GM23338 (cell line): ENCODE data around the gene MGLL. TPM values are rescaled to one million over a fixed set of nuclear protein-coding genes. Genes with fewer than 3 reads are reported as not detected.

Experiments used
- ATAC-seq: fragments of 200-7000 bp; cut with Tn5 transposase; 3 replicates; pipeline ENCODE4 v1.9.1; 2020
- DNase-seq: peaks from one replicate; pipeline ENCODE4 v3.0.0-alpha.2; 2015; ENCODE audit warnings: low spot score
- H2AFZ ChIP-seq: fragments of 200-600 bp; sonication (generic); 2 replicates; pipeline ENCODE4 v1.8.0; 2016; ENCODE audit warnings: antibody characterized with exemption, mild to moderate bottlenecking, moderate library complexity
- H3F3A ChIP-seq: fragments of 200-600 bp; sonication (generic); replicated peaks from 2 replicates; pipeline ENCODE4 v1.8.0; 2017; ENCODE audit warnings: antibody characterized with exemption, mixed run types, low read depth
- H3K27ac ChIP-seq: fragments of 200-600 bp; sonication (generic); 2 replicates; pipeline ENCODE4 v1.6.1; 2016; ENCODE audit warnings: low read depth
- H3K27me3 ChIP-seq: fragments of 200-600 bp; sonication (generic); 2 replicates; pipeline ENCODE4 v1.8.0; 2016; ENCODE audit warnings: mild to moderate bottlenecking, mixed run types, moderate library complexity; ENCODE audit not compliant: insufficient read depth
- H3K36me3 ChIP-seq: fragments of 200-600 bp; sonication (generic); 2 replicates; pipeline ENCODE4 v1.8.0; 2016; ENCODE audit warnings: mild to moderate bottlenecking; ENCODE audit not compliant: insufficient read depth
- H3K4me1 ChIP-seq: fragments of 200-600 bp; sonication (generic); 2 replicates; pipeline ENCODE4 v1.8.0; 2016; ENCODE audit warnings: mild to moderate bottlenecking, moderate library complexity; ENCODE audit not compliant: insufficient read depth
- H3K4me2 ChIP-seq: fragments of 200-600 bp; sonication (generic); 2 replicates; pipeline ENCODE4 v1.7.1; 2017; ENCODE audit warnings: mixed run types
- H3K4me3 ChIP-seq: fragments of 200-600 bp; sonication (generic); 2 replicates; pipeline ENCODE4 v1.6.1; 2016; ENCODE audit warnings: mixed run types
- H3K79me2 ChIP-seq: fragments of 200-600 bp; sonication (generic); replicated peaks from 2 replicates; pipeline ENCODE4 v1.8.0; 2017; ENCODE audit warnings: mild to moderate bottlenecking; ENCODE audit not compliant: insufficient read depth
- H3K9me2 ChIP-seq: fragments of 200-600 bp; sonication (generic); 2 replicates; pipeline ENCODE4 v1.8.0; 2017; ENCODE audit not compliant: insufficient read depth
- H4K20me1 ChIP-seq: fragments of 200-600 bp; sonication (generic); replicated peaks from 2 replicates; pipeline ENCODE4 v1.8.0; 2017; ENCODE audit warnings: mild to moderate bottlenecking; ENCODE audit not compliant: insufficient read depth
- H3K27ac Mint-ChIP-seq: 2 replicates; pipeline ENCODE4 v1.8.0; 2020; ENCODE audit warnings: inconsistent platforms, mild to moderate bottlenecking, moderate library complexity, mixed read lengths
- H3K27me3 Mint-ChIP-seq: 3 replicates; pipeline ENCODE4 v1.8.0; 2022; ENCODE audit warnings: low read depth, mild to moderate bottlenecking, moderate library complexity, mixed read lengths, inconsistent platforms; ENCODE audit not compliant: insufficient read depth, poor library complexity
- H3K36me3 Mint-ChIP-seq: 3 replicates; pipeline ENCODE4 v1.8.0; 2021; ENCODE audit warnings: low read depth, mild to moderate bottlenecking, inconsistent platforms, moderate library complexity, mixed read lengths
- H3K4me1 Mint-ChIP-seq: 3 replicates; pipeline ENCODE4 v1.8.0; 2020; ENCODE audit warnings: mild to moderate bottlenecking, inconsistent platforms, mixed read lengths
- H3K4me3 Mint-ChIP-seq: 3 replicates; pipeline ENCODE4 v1.8.0; 2021; ENCODE audit warnings: moderate library complexity, mild to moderate bottlenecking, inconsistent platforms, mixed read lengths
- H3K9me3 Mint-ChIP-seq: 3 replicates; pipeline ENCODE4 v1.8.0; 2020; ENCODE audit warnings: moderate library complexity, mild to moderate bottlenecking, inconsistent platforms, mixed read lengths
- CREB1 ChIP-seq: fragments of 250-450 bp; sonication (Bioruptor Pico); IDR thresholded peaks from 2 replicates; pipeline ENCODE4 v1.5.0; 2020; ENCODE audit warnings: low read depth, mild to moderate bottlenecking, moderate library complexity
- CTCF ChIP-seq, 2 experiments: fragments of 200-600 bp in 1 of 2; sonication (generic) in 1 of 2; conservative IDR thresholded peaks; 2 replicates each; pipeline versions ENCODE4 v1.5.1 to v1.6.1; 2016 to 2017; ENCODE audit warnings: antibody characterized with exemption in 2 of 2, low read depth in 2 of 2, mild to moderate bottlenecking in 2 of 2, moderate library complexity in 1 of 2
- ETS1 ChIP-seq: IDR thresholded peaks from 2 replicates; pipeline ENCODE4 v1.6.1; 2016; ENCODE audit warnings: antibody characterized with exemption
- EZH2 ChIP-seq: fragments of 200-600 bp; sonication (generic); IDR thresholded peaks from one replicate; pipeline ENCODE4 v1.8.0; 2017; ENCODE audit warnings: antibody characterized with exemption, mild to moderate bottlenecking, low read depth; ENCODE audit not compliant: unreplicated experiment
- EZH2phosphoT487 ChIP-seq: fragments of 200-600 bp; sonication (generic); IDR thresholded peaks from one replicate; pipeline ENCODE4 v1.8.1; 2018; ENCODE audit warnings: antibody characterized with exemption; ENCODE audit not compliant: unreplicated experiment
- JUNB ChIP-seq: IDR thresholded peaks from one replicate; pipeline ENCODE4 v1.6.1; 2016; ENCODE audit warnings: antibody characterized with exemption; ENCODE audit not compliant: unreplicated experiment
- NANOG ChIP-seq: IDR thresholded peaks from 2 replicates; pipeline ENCODE4 v1.6.1; 2016; ENCODE audit warnings: antibody characterized with exemption, borderline replicate concordance
- REST ChIP-seq: IDR thresholded peaks from one replicate; pipeline ENCODE4 v1.6.1; 2018; ENCODE audit warnings: antibody characterized with exemption; ENCODE audit not compliant: unreplicated experiment
- STAT1 ChIP-seq: IDR thresholded peaks from one replicate; pipeline ENCODE4 v1.6.1; 2016; ENCODE audit warnings: antibody characterized with exemption; ENCODE audit not compliant: unreplicated experiment
- ZNF114 ChIP-seq: fragments of 250-450 bp; sonication (Bioruptor Pico); IDR thresholded peaks from 2 replicates; pipeline ENCODE4 v1.5.0; 2020; ENCODE audit warnings: mild to moderate bottlenecking, moderate library complexity
- ZNF331 ChIP-seq: fragments of 250-450 bp; sonication (Bioruptor Pico); IDR thresholded peaks from 2 replicates; pipeline ENCODE4 v1.5.0; 2020; ENCODE audit warnings: low read depth, mild to moderate bottlenecking, moderate library complexity
- polyA plus RNA-seq: library from polyadenylated mRNA; unstranded; fragments of >200 nt; fragmentation: Nextera tagmentation; extraction: Ambion mirVana; gene quantifications from 2 replicates; pipeline ENCODE4 v1.2.1, GENCODE V29; 2016
- total RNA-seq: library from RNA; depleted of rRNA; stranded (reverse); fragments of >200 nt; shearing (Covaris generic); gene quantifications from 2 replicates; pipeline ENCODE4 v1.2.3, GENCODE V29; 2014

MGLL gene
- total and polyA plus RNA-seq, 2 experiments from 2014 or later: 0.71 to 0.83 TPM

GRCh38 chr3:127773752-127774395 lies 48.4 kb downstream of the MGLL start:
- no peak for TF ChIP-seq ZNF114 (CRISPR knock-in tag)
- TF ChIP-seq ZNF331 (CRISPR knock-in tag): no peak
- no peak for TF ChIP-seq REST
- no peak for TF ChIP-seq EZH2phosphoT487
- no peak for TF ChIP-seq CREB1 (CRISPR knock-in tag)
- no peak for TF ChIP-seq NANOG
- Histone ChIP-seq H3K27ac (no peak overlapping the region), H3K79me2 (no peaks in the 10 kb centered on the region), H3K27me3 (no peaks in the 10 kb centered on the region), H3K4me3 (no peak overlapping the region), H3K36me3 (no peaks in the 10 kb centered on the region), H2AFZ (no peak overlapping the region), H3K4me2 (no peak overlapping the region), H3K9me2 (no peaks in the 10 kb centered on the region), H4K20me1 (no peaks in the 10 kb centered on the region), H3K4me1 (no peaks in the 10 kb centered on the region), H3F3A (no peaks in the 10 kb centered on the region)
- H3K9me3 Mint-ChIP-seq: peaks cover 10% of the 10 kb centered on the region; the same call in 2 of the 3 replicates
- peaks cover 4% of the 10 kb centered on the region; the same call in 2 of the 3 replicates for H3K36me3 Mint-ChIP-seq
- H3K27me3 Mint-ChIP-seq: peaks cover 4% of the 10 kb centered on the region
- DNase-seq (no peak), ATAC-seq (no peak)
- H3K4me3 Mint-ChIP-seq: no peak overlapping the region
- peaks cover 3% of the 10 kb centered on the region for H3K4me1 Mint-ChIP-seq
- no peak overlapping the region for H3K27ac Mint-ChIP-seq

GRCh38 chr3:127772827-127773751 lies 49.2 kb downstream of the MGLL start:
- Mint-ChIP-seq H3K4me3 (no peak overlapping the region), H3K4me1 (peaks cover 3% of the 10 kb centered on the region)
- H2AFZ ChIP-seq: no peak overlapping the region

More at GRCh38 chr3:127772827-127773751, 49.2 kb downstream of the MGLL start:
- H3K27me3 ChIP-seq: no peaks in the 10 kb centered on the region
- H3K79me2 ChIP-seq: no peaks in the 10 kb centered on the region
- H3K4me3 ChIP-seq: no peak overlapping the region
- no peaks in the 10 kb centered on the region for H3K36me3 ChIP-seq
- H4K20me1 ChIP-seq: no peaks in the 10 kb centered on the region
- no peak for ATAC-seq
- H3K4me2 ChIP-seq: no peak overlapping the region
- H3K4me1 ChIP-seq: no peaks in the 10 kb centered on the region
- H3F3A ChIP-seq: no peaks in the 10 kb centered on the region
- no peak for TF ChIP-seq JUNB
- no peak for TF ChIP-seq ETS1
- no peak for TF ChIP-seq CTCF (conservative IDR thresholded peaks at IDR 0.05; ENCODE audit: low read depth in 2 of 2)
- no peak for TF ChIP-seq EZH2
- TF ChIP-seq ZNF331 (CRISPR knock-in tag): no peak
- TF ChIP-seq CREB1 (CRISPR knock-in tag): no peak
- TF ChIP-seq EZH2phosphoT487: no peak
- no peak for TF ChIP-seq STAT1
- no peak for DNase-seq
- peaks cover 17% of the 10 kb centered on the region; the same call in 2 of the 3 replicates for H3K9me3 Mint-ChIP-seq
- H3K27me3 Mint-ChIP-seq: peaks cover 4% of the 10 kb centered on the region
- peaks cover 4% of the 10 kb centered on the region; the same call in 2 of the 3 replicates for H3K36me3 Mint-ChIP-seq
- no peak overlapping the region for H3K27ac Mint-ChIP-seq
- no peak overlapping the region for H3K27ac ChIP-seq
- no peaks in the 10 kb centered on the region for H3K9me2 ChIP-seq
